ENCODE measurements around the gene FAM193B. TPM values are rescaled to one million over a fixed set of nuclear protein-coding genes. Genes with fewer than 3 reads are reported as not detected.
A peak's percentile ranks its signal among the peaks of the same experiment; 100 is the strongest.

FAM193B gene
- total and polyA plus RNA-seq, 2 of the 13 experiments (the other 11 are each of a cell fraction or from before 2014, with no cell fraction given), result 21.2 to 40.9 TPM

- TF ChIP-seq NR2C2 (CRISPR knock-in tag; IDR thresholded peaks at IDR 0.05; ENCODE audit: borderline replicate concordance) (peak; percentile 39; the same call in 1 of the 2 replicates), FLYWCH1 (CRISPR knock-in tag; IDR thresholded peaks at IDR 0.05) (no peak), CEBPB (IDR thresholded peaks at IDR 0.05; ENCODE audit: borderline replicate concordance, low read depth, low read length) (no peak), SIN3A (IDR thresholded peaks at IDR 0.05; ENCODE audit: borderline replicate concordance, low read depth, low read length) (no peak), ZHX1 (CRISPR knock-in tag; IDR thresholded peaks at IDR 0.05; ENCODE audit: low read depth) (0 out of 2 replicates have a peak, but pooled peaks have one; percentile 42), ETV6 (CRISPR knock-in tag; conservative IDR thresholded peaks at IDR 0.05) (no peak), ZBTB43 (CRISPR knock-in tag; conservative IDR thresholded peaks at IDR 0.05) (0 out of 2 replicates have a peak, but pooled peaks have one; percentile 64), TBX3 (IDR thresholded peaks at IDR 0.05; ENCODE audit: borderline replicate concordance) (peak; percentile 68; the same call in 1 of the 2 replicates), HOXD1 (CRISPR knock-in tag; IDR thresholded peaks at IDR 0.05) (peak; percentile 55; the same call in 1 of the 2 replicates), MYC (CRISPR knock-in tag; IDR thresholded peaks at IDR 0.05; ENCODE audit: borderline replicate concordance) (peak; percentile 45; the same call in 1 of the 2 replicates)
- TF ChIP-seq, protein P1, sequence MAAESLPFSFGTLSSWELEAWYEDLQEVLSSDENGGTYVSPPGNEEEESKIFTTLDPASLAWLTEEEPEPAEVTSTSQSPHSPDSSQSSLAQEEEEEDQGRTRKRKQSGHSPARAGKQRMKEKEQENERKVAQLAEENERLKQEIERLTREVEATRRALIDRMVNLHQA (CRISPR knock-in tag; IDR thresholded peaks at IDR 0.05), result no peak
- TF ChIP-seq, protein P2, sequence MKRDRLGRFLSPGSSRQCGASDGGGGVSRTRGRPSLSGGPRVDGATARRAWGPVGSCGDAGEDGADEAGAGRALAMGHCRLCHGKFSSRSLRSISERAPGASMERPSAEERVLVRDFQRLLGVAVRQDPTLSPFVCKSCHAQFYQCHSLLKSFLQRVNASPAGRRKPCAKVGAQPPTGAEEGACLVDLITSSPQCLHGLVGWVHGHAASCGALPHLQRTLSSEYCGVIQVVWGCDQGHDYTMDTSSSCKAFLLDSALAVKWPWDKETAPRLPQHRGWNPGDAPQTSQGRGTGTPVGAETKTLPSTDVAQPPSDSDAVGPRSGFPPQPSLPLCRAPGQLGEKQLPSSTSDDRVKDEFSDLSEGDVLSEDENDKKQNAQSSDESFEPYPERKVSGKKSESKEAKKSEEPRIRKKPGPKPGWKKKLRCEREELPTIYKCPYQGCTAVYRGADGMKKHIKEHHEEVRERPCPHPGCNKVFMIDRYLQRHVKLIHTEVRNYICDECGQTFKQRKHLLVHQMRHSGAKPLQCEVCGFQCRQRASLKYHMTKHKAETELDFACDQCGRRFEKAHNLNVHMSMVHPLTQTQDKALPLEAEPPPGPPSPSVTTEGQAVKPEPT (CRISPR knock-in tag; IDR thresholded peaks at IDR 0.05; ENCODE audit: low read depth), result no peak
- TF ChIP-seq, protein P3, sequence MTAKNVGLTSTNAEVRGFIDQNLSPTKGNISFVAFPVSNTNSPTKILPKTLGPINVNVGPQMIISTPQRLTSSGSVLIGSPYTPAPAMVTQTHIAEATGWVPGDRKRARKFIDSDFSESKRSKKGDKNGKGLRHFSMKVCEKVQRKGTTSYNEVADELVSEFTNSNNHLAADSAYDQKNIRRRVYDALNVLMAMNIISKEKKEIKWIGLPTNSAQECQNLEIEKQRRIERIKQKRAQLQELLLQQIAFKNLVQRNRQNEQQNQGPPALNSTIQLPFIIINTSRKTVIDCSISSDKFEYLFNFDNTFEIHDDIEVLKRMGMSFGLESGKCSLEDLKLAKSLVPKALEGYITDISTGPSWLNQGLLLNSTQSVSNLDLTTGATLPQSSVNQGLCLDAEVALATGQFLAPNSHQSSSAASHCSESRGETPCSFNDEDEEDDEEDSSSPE (CRISPR knock-in tag; IDR thresholded peaks at IDR 0.05), result 0 out of 2 replicates have a peak, but pooled peaks have one; percentile 37
- TF ChIP-seq, protein P4, sequence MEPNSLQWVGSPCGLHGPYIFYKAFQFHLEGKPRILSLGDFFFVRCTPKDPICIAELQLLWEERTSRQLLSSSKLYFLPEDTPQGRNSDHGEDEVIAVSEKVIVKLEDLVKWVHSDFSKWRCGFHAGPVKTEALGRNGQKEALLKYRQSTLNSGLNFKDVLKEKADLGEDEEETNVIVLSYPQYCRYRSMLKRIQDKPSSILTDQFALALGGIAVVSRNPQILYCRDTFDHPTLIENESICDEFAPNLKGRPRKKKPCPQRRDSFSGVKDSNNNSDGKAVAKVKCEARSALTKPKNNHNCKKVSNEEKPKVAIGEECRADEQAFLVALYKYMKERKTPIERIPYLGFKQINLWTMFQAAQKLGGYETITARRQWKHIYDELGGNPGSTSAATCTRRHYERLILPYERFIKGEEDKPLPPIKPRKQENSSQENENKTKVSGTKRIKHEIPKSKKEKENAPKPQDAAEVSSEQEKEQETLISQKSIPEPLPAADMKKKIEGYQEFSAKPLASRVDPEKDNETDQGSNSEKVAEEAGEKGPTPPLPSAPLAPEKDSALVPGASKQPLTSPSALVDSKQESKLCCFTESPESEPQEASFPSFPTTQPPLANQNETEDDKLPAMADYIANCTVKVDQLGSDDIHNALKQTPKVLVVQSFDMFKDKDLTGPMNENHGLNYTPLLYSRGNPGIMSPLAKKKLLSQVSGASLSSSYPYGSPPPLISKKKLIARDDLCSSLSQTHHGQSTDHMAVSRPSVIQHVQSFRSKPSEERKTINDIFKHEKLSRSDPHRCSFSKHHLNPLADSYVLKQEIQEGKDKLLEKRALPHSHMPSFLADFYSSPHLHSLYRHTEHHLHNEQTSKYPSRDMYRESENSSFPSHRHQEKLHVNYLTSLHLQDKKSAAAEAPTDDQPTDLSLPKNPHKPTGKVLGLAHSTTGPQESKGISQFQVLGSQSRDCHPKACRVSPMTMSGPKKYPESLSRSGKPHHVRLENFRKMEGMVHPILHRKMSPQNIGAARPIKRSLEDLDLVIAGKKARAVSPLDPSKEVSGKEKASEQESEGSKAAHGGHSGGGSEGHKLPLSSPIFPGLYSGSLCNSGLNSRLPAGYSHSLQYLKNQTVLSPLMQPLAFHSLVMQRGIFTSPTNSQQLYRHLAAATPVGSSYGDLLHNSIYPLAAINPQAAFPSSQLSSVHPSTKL (CRISPR knock-in tag; IDR thresholded peaks at IDR 0.05), result peak; percentile 74
Observed at GRCh38 chr5:177588413-177588909, 34.1 kb upstream of the FAM193B start (continued).
